Vagina (tissue), 2 donors: Measurements from ENCODE around the gene CDK2AP2.

Experiments used
- POLR2A ChIP-seq, 2 donors: fragments of 450-650 bp; IDR thresholded peaks; one replicate each; pipeline ENCODE4 v1.6.1; 2017; ENCODE audit warnings: antibody characterized with exemption in 2 of 2, mild to moderate bottlenecking in 2 of 2, moderate library complexity in 2 of 2
- POLR2AphosphoS5 ChIP-seq, 2 donors: sonication (generic); formaldehyde crosslinking; IDR thresholded peaks; one replicate each; pipeline ENCODE4 v1.9.0; 2017; ENCODE audit warnings: antibody characterized with exemption in 2 of 2, mild to moderate bottlenecking in 2 of 2, low read depth in 1 of 2; ENCODE audit not compliant: insufficient read depth in 1 of 2
- TF ChIP-seq, protein P1 (sequence below), 3 experiments: fragments of 450-650 bp in 2 of 3; fragments of 200-600 bp in 1 of 3; sonication (generic) in 1 of 3; IDR thresholded peaks; one replicate each; pipeline ENCODE4 v1.5.1; 2017 to 2019; ENCODE audit warnings: antibody characterized with exemption in 3 of 3, mild to moderate bottlenecking in 2 of 3, moderate library complexity in 2 of 3

DNA sequence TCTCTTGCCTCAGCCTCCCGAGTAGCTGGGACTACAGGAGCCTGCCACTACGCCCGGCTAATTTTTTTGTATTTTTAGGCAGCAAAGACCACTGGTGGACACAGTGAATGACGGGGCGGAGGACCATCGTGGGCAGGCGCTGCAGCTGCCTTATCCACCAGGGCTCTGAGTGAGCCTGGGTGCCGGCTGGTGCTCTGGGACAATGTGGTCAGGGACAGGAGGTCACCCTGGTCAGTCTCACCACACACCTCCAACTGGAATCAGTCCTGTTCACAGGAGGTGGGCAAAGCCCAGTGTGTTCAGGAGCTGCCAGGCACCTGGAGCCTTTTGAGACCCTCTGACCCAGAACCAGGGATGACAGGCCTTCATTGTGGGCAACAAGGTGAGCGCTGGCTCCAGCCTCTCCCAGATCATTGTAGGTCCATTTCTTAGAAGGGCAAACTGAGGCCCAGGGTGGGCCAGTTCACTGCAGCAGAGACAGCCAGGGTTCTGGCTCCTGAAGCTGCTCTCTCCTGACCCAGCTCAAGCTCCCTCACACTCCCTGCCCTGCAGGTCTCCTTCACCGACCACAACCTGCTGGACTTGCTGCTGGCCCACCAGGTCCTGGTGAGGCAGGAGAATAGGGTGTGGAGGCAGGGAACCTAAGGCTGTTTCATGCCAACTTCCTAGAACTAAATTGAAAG lies 31.0 kb upstream of the CDK2AP2 start:
- TF ChIP-seq, protein P1, sequence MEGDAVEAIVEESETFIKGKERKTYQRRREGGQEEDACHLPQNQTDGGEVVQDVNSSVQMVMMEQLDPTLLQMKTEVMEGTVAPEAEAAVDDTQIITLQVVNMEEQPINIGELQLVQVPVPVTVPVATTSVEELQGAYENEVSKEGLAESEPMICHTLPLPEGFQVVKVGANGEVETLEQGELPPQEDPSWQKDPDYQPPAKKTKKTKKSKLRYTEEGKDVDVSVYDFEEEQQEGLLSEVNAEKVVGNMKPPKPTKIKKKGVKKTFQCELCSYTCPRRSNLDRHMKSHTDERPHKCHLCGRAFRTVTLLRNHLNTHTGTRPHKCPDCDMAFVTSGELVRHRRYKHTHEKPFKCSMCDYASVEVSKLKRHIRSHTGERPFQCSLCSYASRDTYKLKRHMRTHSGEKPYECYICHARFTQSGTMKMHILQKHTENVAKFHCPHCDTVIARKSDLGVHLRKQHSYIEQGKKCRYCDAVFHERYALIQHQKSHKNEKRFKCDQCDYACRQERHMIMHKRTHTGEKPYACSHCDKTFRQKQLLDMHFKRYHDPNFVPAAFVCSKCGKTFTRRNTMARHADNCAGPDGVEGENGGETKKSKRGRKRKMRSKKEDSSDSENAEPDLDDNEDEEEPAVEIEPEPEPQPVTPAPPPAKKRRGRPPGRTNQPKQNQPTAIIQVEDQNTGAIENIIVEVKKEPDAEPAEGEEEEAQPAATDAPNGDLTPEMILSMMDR (IDR thresholded peaks at IDR 0.05) = no peak
- TF ChIP-seq POLR2A (IDR thresholded peaks at IDR 0.05) (no peak), POLR2AphosphoS5 (IDR thresholded peaks at IDR 0.05; ENCODE audit: insufficient read depth in 1 of 2, low read depth in 1 of 2) (no peak)
